GM12878 (cell line): ENCODE measurements around the gene LHX5. TPM values are rescaled to one million over a fixed set of nuclear protein-coding genes. Genes with fewer than 3 reads are reported as not detected.

ENCODE experiments used
- MEF2A ChIP-seq: IDR thresholded peaks from 2 replicates; pipeline ENCODE4 v1.6.1; 2011; ENCODE audit warnings: low read depth, mild to moderate bottlenecking, low read length, moderate library complexity; ENCODE audit not compliant: insufficient read depth
- NFIC ChIP-seq: IDR thresholded peaks from 2 replicates; pipeline ENCODE4 v1.6.1; 2012; ENCODE audit warnings: low read depth, mild to moderate bottlenecking, inconsistent platforms, low read length, moderate library complexity
- RCOR1 ChIP-seq: conservative IDR thresholded peaks from 2 replicates; pipeline ENCODE4 v1.6.1; 2012; ENCODE audit warnings: low read depth, low read length, improper control_type of control experiment
- SKIL ChIP-seq: fragments of 450-650 bp; IDR thresholded peaks from 2 replicates; pipeline ENCODE4 v1.6.1; 2017; ENCODE audit warnings: mild to moderate bottlenecking, low read depth, inconsistent platforms; ENCODE audit not compliant: poor library complexity, severe bottlenecking
- TBL1XR1 ChIP-seq: IDR thresholded peaks from 2 replicates; pipeline ENCODE4 v1.6.1; 2012; ENCODE audit warnings: low read depth, low read length, improper control_type of control experiment
- YBX1 ChIP-seq: fragments of 450-650 bp; IDR thresholded peaks from 2 replicates; pipeline ENCODE4 v1.6.1; 2016; ENCODE audit warnings: antibody characterized with exemption
- polyA plus RNA-seq, 11 experiments: library from polyadenylated mRNA; depleted of rRNA in 4 of 11; unstranded in 6 of 11; stranded (reverse) in 5 of 11; fragments of >200 nt; fragmentation: Nextera tagmentation in 4 of 11; fragmentation: Illumina TruSeq in 1 of 11; extraction: Ambion mirVana in 4 of 11; extraction: Trizol in 1 of 11; gene quantifications; 1 replicate in 1 of 11; 2 replicates in 10 of 11; pipeline versions ENCODE4 v1.2.1 to v1.2.3, GENCODE V29; 2011 to 2016; ENCODE audit warnings: inconsistent platforms in 2 of 11, missing spikeins in 2 of 11, low read depth in 1 of 11
- total RNA-seq, 4 experiments: library from RNA; depleted of rRNA in 3 of 4; stranded (reverse); fragments of >200 nt in 3 of 4; fragmentation: Illumina TruSeq in 1 of 4; extraction: Trizol in 1 of 4; gene quantifications; 2 replicates each; pipeline versions ENCODE4 v1.2.1 to v1.2.3, GENCODE V29; 2013 to 2021
- TF ChIP-seq, protein P1 (sequence below): fragments of 450-650 bp; formaldehyde crosslinking; IDR thresholded peaks from 2 replicates; pipeline ENCODE4 v1.4.0; 2022; ENCODE audit warnings: mild to moderate bottlenecking, moderate library complexity
- TF ChIP-seq, protein P2 (sequence below): IDR thresholded peaks from 2 replicates; pipeline ENCODE4 v1.6.1; 2011; ENCODE audit warnings: mild to moderate bottlenecking, low read depth, low read length, moderate library complexity; ENCODE audit not compliant: insufficient replicate concordance
- TF ChIP-seq, protein P3 (sequence below): fragments of 450-650 bp; IDR thresholded peaks from 2 replicates; pipeline ENCODE4 v1.6.1; 2017; ENCODE audit warnings: mild to moderate bottlenecking

The LHX5 gene
- total and polyA plus RNA-seq, 10 of the 15 experiments (the other 5 are each of a cell fraction or from before 2014, with no cell fraction given): 0.03 TPM; not detected in 9

DNA sequence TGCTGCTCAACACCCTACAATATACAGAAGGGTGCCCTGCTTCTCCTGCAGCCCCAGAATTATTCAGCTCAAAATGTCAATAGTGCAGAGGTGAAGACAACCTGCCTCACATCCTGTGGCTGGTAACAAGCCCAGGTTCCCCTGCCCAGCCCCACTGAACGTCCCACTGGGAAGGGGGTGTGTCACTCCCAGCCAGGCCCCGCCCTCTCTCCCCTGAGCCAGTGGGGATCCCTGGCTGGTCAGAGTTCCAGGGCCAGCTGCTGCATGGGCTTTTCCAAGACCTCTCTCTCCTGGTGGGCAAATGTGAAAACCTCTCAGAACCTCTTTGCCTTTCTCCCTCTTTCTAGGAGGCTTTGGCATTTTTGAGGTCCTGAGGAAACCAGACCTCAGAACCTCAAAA is 13.7 kb upstream of the LHX5 start (continued):
- TF ChIP-seq SKIL: no peak
- TF ChIP-seq RCOR1: no peak
- TF ChIP-seq NFIC: no peak
- no peak for TF ChIP-seq MEF2A
- TF ChIP-seq, protein P1, sequence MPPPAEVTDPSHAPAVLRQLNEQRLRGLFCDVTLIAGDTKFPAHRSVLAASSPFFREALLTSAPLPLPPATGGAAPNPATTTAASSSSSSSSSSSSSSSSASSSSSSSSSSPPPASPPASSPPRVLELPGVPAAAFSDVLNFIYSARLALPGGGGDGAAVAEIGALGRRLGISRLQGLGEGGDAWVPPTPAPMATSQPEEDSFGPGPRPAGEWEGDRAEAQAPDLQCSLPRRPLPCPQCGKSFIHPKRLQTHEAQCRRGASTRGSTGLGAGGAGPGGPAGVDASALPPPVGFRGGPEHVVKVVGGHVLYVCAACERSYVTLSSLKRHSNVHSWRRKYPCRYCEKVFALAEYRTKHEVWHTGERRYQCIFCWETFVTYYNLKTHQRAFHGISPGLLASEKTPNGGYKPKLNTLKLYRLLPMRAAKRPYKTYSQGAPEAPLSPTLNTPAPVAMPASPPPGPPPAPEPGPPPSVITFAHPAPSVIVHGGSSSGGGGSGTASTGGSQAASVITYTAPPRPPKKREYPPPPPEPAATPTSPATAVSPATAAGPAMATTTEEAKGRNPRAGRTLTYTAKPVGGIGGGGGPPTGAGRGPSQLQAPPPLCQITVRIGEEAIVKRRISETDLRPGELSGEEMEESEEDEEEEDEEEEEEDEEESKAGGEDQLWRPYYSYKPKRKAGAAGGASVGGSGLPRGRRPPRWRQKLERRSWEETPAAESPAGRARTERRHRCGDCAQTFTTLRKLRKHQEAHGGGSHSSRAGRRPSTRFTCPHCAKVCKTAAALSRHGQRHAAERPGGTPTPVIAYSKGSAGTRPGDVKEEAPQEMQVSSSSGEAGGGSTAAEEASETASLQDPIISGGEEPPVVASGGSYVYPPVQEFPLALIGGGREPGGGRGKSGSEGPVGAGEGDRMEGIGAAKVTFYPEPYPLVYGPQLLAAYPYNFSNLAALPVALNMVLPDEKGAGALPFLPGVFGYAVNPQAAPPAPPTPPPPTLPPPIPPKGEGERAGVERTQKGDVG (CRISPR knock-in tag): no peak
- TF ChIP-seq, protein P2, sequence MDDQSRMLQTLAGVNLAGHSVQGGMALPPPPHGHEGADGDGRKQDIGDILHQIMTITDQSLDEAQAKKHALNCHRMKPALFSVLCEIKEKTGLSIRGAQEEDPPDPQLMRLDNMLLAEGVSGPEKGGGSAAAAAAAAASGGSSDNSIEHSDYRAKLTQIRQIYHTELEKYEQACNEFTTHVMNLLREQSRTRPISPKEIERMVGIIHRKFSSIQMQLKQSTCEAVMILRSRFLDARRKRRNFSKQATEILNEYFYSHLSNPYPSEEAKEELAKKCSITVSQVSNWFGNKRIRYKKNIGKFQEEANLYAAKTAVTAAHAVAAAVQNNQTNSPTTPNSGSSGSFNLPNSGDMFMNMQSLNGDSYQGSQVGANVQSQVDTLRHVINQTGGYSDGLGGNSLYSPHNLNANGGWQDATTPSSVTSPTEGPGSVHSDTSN: no peak
- TF ChIP-seq, protein P3, sequence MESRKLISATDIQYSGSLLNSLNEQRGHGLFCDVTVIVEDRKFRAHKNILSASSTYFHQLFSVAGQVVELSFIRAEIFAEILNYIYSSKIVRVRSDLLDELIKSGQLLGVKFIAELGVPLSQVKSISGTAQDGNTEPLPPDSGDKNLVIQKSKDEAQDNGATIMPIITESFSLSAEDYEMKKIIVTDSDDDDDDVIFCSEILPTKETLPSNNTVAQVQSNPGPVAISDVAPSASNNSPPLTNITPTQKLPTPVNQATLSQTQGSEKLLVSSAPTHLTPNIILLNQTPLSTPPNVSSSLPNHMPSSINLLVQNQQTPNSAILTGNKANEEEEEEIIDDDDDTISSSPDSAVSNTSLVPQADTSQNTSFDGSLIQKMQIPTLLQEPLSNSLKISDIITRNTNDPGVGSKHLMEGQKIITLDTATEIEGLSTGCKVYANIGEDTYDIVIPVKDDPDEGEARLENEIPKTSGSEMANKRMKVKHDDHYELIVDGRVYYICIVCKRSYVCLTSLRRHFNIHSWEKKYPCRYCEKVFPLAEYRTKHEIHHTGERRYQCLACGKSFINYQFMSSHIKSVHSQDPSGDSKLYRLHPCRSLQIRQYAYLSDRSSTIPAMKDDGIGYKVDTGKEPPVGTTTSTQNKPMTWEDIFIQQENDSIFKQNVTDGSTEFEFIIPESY: no peak
- no peak for TF ChIP-seq TBL1XR1
- no peak for TF ChIP-seq YBX1
